HEK293T (cell line): ENCODE measurements around the gene MR1.

ENCODE experiments used
- FOXA1 ChIP-seq: fragments of 450-650 bp; IDR thresholded peaks from 2 replicates; pipeline ENCODE4 v1.6.1; 2016; ENCODE audit warnings: mild to moderate bottlenecking
- PKNOX1 ChIP-seq: fragments of 450-650 bp; IDR thresholded peaks from 2 replicates; pipeline ENCODE4 v1.6.1; 2016

GRCh38 chr1:181091309-181092040 lies 57.7 kb downstream of the MR1 start:
- TF ChIP-seq FOXA1 (no peak), PKNOX1 (no peak)
